Choroid plexus epithelial cell (primary cell): ENCODE results near the gene GLRX5.

Experiments
- DNase-seq: peaks from one replicate; pipeline ENCODE4 v3.0.0-alpha.2; 2010; ENCODE audit warnings: low read depth
- H3K4me3 ChIP-seq: 2 replicates; pipeline ENCODE4 v1.5.1; 2011; ENCODE audit warnings: low read depth, mild to moderate bottlenecking, control low read depth, low read length, moderate library complexity
- TF ChIP-seq, protein P1 (sequence below): conservative IDR thresholded peaks from 2 replicates; pipeline ENCODE4 v1.5.1; 2011; ENCODE audit warnings: low read depth, mild to moderate bottlenecking, control low read depth, inconsistent platforms, low read length, moderate library complexity

GLRX5 gene

DNA sequence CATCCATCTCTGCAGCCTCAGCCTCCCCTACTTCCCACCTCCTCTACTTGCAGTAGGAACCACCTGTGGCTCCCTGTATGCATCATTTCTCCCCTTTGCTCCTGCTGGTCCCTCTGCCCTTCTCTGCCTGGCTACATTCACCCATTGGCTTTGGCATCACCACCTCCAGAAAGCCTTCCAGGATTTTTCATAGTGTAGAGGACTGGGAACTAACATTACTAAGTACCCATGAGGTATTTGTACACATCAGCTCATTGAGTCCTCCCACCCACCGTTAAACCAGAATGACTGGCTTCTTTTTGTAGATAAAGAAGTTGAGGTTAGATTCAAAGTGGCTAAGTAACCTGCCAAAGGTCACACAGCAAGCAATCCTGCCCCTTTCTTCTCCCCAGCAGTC is 35.5 kb upstream of the GLRX5 start:
- TF ChIP-seq, protein P1, sequence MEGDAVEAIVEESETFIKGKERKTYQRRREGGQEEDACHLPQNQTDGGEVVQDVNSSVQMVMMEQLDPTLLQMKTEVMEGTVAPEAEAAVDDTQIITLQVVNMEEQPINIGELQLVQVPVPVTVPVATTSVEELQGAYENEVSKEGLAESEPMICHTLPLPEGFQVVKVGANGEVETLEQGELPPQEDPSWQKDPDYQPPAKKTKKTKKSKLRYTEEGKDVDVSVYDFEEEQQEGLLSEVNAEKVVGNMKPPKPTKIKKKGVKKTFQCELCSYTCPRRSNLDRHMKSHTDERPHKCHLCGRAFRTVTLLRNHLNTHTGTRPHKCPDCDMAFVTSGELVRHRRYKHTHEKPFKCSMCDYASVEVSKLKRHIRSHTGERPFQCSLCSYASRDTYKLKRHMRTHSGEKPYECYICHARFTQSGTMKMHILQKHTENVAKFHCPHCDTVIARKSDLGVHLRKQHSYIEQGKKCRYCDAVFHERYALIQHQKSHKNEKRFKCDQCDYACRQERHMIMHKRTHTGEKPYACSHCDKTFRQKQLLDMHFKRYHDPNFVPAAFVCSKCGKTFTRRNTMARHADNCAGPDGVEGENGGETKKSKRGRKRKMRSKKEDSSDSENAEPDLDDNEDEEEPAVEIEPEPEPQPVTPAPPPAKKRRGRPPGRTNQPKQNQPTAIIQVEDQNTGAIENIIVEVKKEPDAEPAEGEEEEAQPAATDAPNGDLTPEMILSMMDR = no peak
- DNase-seq = no peak
- no peak overlapping the region for H3K4me3 ChIP-seq

DNA sequence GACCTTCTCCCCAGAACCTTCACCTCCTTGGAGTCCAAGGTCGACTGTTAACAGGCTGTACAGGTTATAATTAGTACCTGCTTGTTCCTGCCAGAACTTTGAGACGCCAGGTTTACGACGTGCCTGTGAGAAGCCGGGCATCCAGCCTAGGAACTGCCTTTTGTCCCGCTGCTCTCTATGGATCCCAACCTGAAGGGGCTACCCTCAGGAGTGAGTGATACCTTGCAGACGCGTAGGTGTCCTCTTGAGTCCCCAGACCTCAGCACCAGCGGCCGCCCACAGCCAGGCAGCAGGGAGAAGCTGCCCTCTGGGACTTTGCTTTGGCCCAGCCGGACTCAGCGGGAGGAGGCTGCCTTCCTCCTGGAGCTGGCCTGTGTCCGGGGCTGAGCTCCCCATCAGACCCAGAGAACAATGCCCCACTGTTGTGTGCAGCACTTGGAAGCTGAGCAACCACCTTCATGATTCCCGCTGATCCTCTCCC is 34.6 kb upstream of the GLRX5 start:
- H3K4me3 ChIP-seq = no peak overlapping the region
- no peak for DNase-seq
- TF ChIP-seq, protein P1 = no peak

DNA sequence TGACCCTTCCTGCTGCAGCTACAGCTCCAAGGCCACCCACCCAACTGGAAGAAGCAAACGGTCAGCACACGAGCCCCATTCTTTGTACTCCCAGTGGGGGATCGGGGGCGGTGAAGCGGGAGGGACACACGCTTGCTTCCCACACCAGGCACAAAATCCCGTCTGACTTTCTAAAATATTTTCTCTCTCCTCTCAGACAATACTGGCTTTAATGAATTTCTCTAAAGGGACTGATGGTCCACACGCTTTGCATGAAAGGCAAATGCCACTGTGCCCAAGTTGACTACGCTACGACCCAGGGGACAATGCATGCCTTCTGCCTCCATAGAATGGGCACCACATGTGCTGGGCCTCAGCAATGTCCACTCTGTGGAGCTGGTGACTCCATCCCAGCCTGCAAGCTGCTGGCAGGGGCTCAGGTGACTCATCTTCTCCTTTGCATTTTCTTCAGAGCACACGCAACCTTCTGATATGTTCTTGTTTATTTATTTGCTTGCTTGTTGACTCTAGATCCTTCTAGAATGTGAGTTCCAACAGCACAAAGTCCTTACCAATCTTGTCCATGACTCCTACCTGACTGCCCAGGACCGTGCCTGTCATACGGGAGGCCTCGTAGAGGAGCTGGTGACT is 34.0 kb upstream of the GLRX5 start:
- TF ChIP-seq, protein P1 = no peak
- peak; percentile 82 for DNase-seq
- no peak overlapping the region for H3K4me3 ChIP-seq

DNA sequence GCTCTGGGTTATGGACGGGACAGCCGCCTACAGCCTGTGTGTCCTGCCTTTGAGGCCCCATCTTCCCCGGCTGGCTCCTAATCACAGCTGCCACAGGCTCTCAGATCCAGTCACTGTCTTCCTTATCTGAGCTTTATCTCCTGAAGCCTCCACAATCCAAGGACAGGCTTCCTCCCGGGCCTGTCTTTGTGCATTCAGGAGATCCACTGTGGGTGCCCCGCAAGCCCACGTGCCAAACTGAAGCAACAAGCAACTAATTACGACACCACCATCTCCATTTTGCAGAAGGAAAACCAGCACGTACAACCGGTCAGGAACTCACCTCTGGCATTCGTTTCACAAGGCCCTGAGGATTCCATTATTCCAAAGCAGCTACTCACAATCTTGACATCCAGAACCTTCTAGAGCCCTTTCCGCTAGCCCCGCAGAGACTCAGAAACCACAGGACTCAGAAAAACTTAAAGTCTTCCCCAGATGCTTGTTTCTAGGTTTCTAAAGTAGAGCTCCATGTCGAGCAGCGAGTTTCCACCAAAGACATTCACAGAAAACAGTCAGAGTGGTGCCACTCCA is 32.4 kb upstream of the GLRX5 start:
- TF ChIP-seq, protein P1 = no peak
- H3K4me3 ChIP-seq = no peak overlapping the region
- DNase-seq = no peak

DNA sequence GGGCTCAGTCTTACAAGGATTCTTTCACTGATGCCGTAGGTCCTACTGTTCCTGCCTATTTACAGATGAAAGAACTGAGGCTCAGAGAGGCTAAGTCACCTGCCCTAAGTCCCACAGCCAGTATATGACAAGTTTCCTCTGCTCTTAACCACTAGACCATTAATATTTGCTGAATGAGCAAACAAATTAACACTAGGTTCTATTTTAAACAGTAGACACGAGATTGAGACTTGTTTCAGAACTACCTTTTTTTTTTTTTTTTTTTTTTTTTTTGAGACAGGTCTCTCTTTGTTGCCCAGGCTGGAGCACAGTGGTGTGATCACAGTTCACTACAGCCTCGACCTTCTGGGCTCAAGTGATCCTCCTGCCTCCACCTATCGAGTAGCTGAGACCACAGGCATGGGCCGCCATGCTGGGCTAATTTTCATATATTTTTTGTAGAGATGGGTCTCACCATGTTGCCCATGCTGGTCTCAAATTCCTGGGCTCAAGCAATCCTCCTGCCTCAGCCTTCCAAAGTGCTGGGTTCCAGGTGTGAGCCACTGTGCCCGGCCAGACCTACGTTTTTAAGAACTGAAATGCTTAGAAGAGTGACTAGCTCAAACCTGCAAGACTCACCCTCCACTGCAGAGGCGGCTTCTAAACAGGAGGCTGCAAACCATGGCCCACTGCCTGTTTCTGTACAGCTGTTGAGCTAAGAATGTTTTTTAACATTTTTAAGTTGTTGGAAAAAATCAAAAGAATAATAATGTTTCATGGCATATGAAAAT is 31.3 kb upstream of the GLRX5 start:
- no peak overlapping the region for H3K4me3 ChIP-seq
- TF ChIP-seq, protein P1 = no peak
- DNase-seq = peak; percentile 13

DNA sequence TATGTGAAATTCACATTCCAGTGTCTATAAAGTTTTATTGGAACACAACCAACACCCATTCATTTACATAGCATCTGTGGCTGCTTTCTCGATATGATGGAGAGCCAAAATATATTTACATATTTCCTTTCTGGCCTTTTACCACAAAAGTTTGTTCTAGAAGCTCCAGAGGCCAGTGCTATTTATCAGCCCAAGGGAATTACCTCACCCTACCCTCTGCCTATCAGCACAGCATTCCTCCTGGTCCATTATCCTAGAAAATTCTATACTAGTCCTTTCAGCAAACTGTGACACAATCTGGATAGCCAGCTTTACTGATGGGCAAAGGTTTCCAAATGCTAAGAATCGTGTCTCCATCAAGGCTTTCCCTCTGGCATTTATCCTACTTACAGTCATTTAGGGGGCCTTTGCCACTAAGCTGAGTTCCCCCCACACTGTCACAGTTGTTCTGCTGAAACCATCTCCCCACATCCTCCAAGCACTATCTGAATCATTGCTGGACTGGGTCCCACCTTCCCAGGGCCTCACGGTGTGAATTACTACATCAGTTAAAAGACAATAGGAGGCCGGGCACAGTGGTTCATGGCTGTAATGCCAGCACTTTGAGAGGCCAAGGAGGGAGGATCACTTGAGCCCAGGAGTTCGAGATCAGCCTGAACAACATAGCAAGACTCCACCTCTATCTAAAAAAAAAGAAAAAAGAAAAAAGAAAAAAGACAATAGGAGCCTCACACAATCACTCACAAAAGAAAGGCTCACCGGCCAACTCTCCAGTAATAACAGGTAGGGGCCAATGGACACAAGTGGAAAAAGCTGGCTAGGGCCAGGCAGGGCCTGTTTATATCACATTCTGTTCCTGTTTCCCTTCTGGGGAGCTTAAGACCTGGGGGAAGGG is 30.5 kb upstream of the GLRX5 start:
- peak; percentile 60 for DNase-seq
- no peak overlapping the region for H3K4me3 ChIP-seq
- TF ChIP-seq, protein P1 = no peak
